AG10803 (cell line): ENCODE results near the gene KDELR3.
A peak's percentile ranks its signal among the peaks of the same experiment; 100 is the strongest.

ENCODE experiments used
- DNase-seq: peaks from one replicate; pipeline ENCODE4 v3.0.0; 2010; ENCODE audit warnings: low read depth
- H3K4me3 ChIP-seq: 2 replicates; pipeline ENCODE4 v1.5.1; 2011; ENCODE audit warnings: mild to moderate bottlenecking, low read length, control low read depth
- CTCF ChIP-seq: conservative IDR thresholded peaks from 2 replicates; pipeline ENCODE4 v1.5.1; 2011; ENCODE audit warnings: mild to moderate bottlenecking, low read length, control low read depth, inconsistent platforms

KDELR3 gene

GRCh38 chr22:38491707-38492348, 23.9 kb downstream of the KDELR3 start:
- TF ChIP-seq CTCF = no peak
- H3K4me3 ChIP-seq = no peak overlapping the region
- DNase-seq = no peak

- no peak for TF ChIP-seq CTCF
- H3K4me3 ChIP-seq = no peak overlapping the region
- no peak for DNase-seq
Observed at GRCh38 chr22:38494498-38494897, 26.6 kb downstream of the KDELR3 start.

- DNase-seq = no peak
- H3K4me3 ChIP-seq = no peak overlapping the region
- TF ChIP-seq CTCF = 0 out of 2 replicates have a peak, but pooled peaks have one; percentile 2
Observed at GRCh38 chr22:38494939-38495338, 27.0 kb downstream of the KDELR3 start.

GRCh38 chr22:38497869-38498268, 30.0 kb downstream of the KDELR3 start:
- no peak for TF ChIP-seq CTCF
- no peak for DNase-seq
- no peak overlapping the region for H3K4me3 ChIP-seq

GRCh38 chr22:38501797-38502672, 34.1 kb downstream of the KDELR3 start:
- no peak for DNase-seq
- H3K4me3 ChIP-seq = no peak overlapping the region; the same call in 1 of the 2 replicates
- TF ChIP-seq CTCF = no peak

GRCh38 chr22:38503021-38503420, 35.1 kb downstream of the KDELR3 start:
- H3K4me3 ChIP-seq = peak overlapping the region; percentile 67
- TF ChIP-seq CTCF = no peak
- DNase-seq = no peak
